HCT116 (cell line): ENCODE results near the gene PAK6. TPM values are rescaled to one million over a fixed set of nuclear protein-coding genes. Genes with fewer than 3 reads are reported as not detected.

Source experiments
- ATAC-seq: fragments of 200-7000 bp; cut with Tn5 transposase; 2 replicates; pipeline ENCODE4 v1.9.1; 2020; ENCODE audit warnings: mild to moderate bottlenecking, moderate library complexity
- BruUV-seq: library from RNA; stranded (reverse); fragments of 400-500 nt; replicated peaks from 2 replicates; lab custom pipeline; 2021; lab: Mats Ljungman, UMichigan
- CTCF ChIA-PET: fragments of 300-600 bp; sonication (Branson Sonifier 250); formaldehyde crosslinking; loops from one replicate; lab custom pipeline; 2021; ENCODE audit warnings: antibody characterized with exemption; lab: Charles Lee
- POLR2A ChIA-PET: fragments of 300-600, 350-600 bp; sonication (Branson Sonifier 250); formaldehyde crosslinking; loops from one replicate; lab custom pipeline; 2021; ENCODE audit warnings: antibody characterized with exemption; lab: Charles Lee
- RAD21 ChIA-PET, 2 experiments: fragments of 300-600 bp; sonication (Branson Sonifier 250); formaldehyde crosslinking; loops; one replicate each; lab custom pipeline; 2023; ENCODE audit warnings: low total read pairs in 2 of 2; ENCODE audit not compliant: uncharacterized antibody in 2 of 2, unreplicated experiment in 2 of 2, low non-redundant PET in 1 of 2; lab: Charles Lee
- DNase-seq: peaks from one replicate; pipeline ENCODE4 v3.0.0-alpha.2; 2010; ENCODE audit warnings: low read depth, low spot score
- H2AFZ ChIP-seq: fragments of 200-600 bp; shearing (Covaris generic), sonication (generic); 2 replicates; pipeline ENCODE4 v1.6.1; 2017; ENCODE audit warnings: low read depth, mixed run types, mixed read lengths, antibody characterized with exemption, low read length; ENCODE audit not compliant: poor library complexity, severe bottlenecking
- H3K27ac ChIP-seq: 2 replicates; pipeline ENCODE4 v1.5.1; 2012; ENCODE audit warnings: low read depth, low read length
- H3K27me3 ChIP-seq: fragments of 200-600 bp; sonication (generic); 2 replicates; pipeline ENCODE4 v1.6.1; 2016; ENCODE audit warnings: mixed run types, low read length, mixed read lengths; ENCODE audit not compliant: insufficient read depth
- H3K36me3 ChIP-seq, 2 experiments: fragments of 200-500 bp in 1 of 2; fragments of 200-600 bp in 1 of 2; sonication (Bioruptor generic) in 1 of 2; sonication (generic) in 1 of 2; 2 replicates each; pipeline versions ENCODE4 v1.5.1 to v1.6.1; 2014 to 2016; ENCODE audit warnings: low read length in 2 of 2, inconsistent platforms in 1 of 2, mixed read lengths in 1 of 2, mixed run types in 1 of 2; ENCODE audit not compliant: insufficient read depth in 2 of 2, control insufficient read depth in 1 of 2
- H3K4me1 ChIP-seq, 2 experiments: fragments of 200-600 bp in 1 of 2; sonication (generic) in 1 of 2; 2 replicates each; pipeline versions ENCODE4 v1.5.1 to v1.6.1; 2012 to 2017; ENCODE audit warnings: low read length in 2 of 2, inconsistent platforms in 1 of 2, mild to moderate bottlenecking in 1 of 2, mixed read lengths in 1 of 2, mixed run types in 1 of 2, moderate library complexity in 1 of 2; ENCODE audit not compliant: insufficient read depth in 2 of 2, control insufficient read depth in 1 of 2
- H3K4me2 ChIP-seq: fragments of 200-600 bp; sonication (generic); 2 replicates; pipeline ENCODE4 v1.6.1; 2017; ENCODE audit warnings: mixed run types, low read length, mixed read lengths
- H3K4me3 ChIP-seq, 2 experiments: fragments of 200-600 bp in 1 of 2; sonication (generic) in 1 of 2; replicated peaks in 1 of 2; 2 replicates each; pipeline ENCODE4 v1.5.1; 2011 to 2016; ENCODE audit warnings: low read length in 2 of 2, control low read depth in 1 of 2, low read depth in 1 of 2, mild to moderate bottlenecking in 1 of 2, mixed read lengths in 1 of 2, mixed run types in 1 of 2
- H3K79me2 ChIP-seq: fragments of 200-600 bp; sonication (generic); 2 replicates; pipeline ENCODE4 v1.6.1; 2017; ENCODE audit warnings: mild to moderate bottlenecking, mixed run types, low read length, moderate library complexity, mixed read lengths; ENCODE audit not compliant: insufficient read depth
- H3K9ac ChIP-seq: fragments of 200-600 bp; sonication (generic); 2 replicates; pipeline ENCODE4 v1.6.1; 2016; ENCODE audit warnings: low read length, mixed read lengths
- H3K9me2 ChIP-seq: fragments of 200-600 bp; sonication (generic), shearing (Covaris generic); 2 replicates; pipeline ENCODE4 v1.6.1; 2017; ENCODE audit warnings: mixed run types, mild to moderate bottlenecking, moderate library complexity; ENCODE audit not compliant: insufficient read depth
- H3K9me3 ChIP-seq, 2 experiments: fragments of 200-500 bp in 1 of 2; fragments of 200-600 bp in 1 of 2; sonication (Bioruptor generic) in 1 of 2; sonication (generic) in 1 of 2; 2 replicates each; pipeline ENCODE4 v1.6.1; 2014 to 2017; ENCODE audit warnings: low read length in 2 of 2, mixed read lengths in 2 of 2, inconsistent platforms in 1 of 2, low read depth in 1 of 2, mild to moderate bottlenecking in 1 of 2, mixed run types in 1 of 2, moderate library complexity in 1 of 2; ENCODE audit not compliant: control insufficient read depth in 1 of 2, insufficient read depth in 1 of 2
- H4K20me1 ChIP-seq: fragments of 200-600 bp; sonication (generic), shearing (Covaris generic); 2 replicates; pipeline ENCODE4 v1.6.1; 2017; ENCODE audit warnings: mixed run types, mild to moderate bottlenecking, moderate library complexity; ENCODE audit not compliant: insufficient read depth
- ELF1 ChIP-seq: IDR thresholded peaks from 2 replicates; pipeline ENCODE4 v1.6.1; 2012; ENCODE audit warnings: low read depth, borderline replicate concordance
- EZH2phosphoT487 ChIP-seq: fragments of 200-600 bp; IDR thresholded peaks from 2 replicates; pipeline ENCODE4 v1.6.1; 2018; ENCODE audit warnings: antibody characterized with exemption, borderline replicate concordance
- REST ChIP-seq: IDR thresholded peaks from 2 replicates; pipeline ENCODE4 v1.6.1; 2012; ENCODE audit warnings: low read depth
- SP1 ChIP-seq: IDR thresholded peaks from 2 replicates; pipeline ENCODE4 v1.6.1; 2012; ENCODE audit warnings: low read depth
- YY1 ChIP-seq: IDR thresholded peaks from 2 replicates; pipeline ENCODE4 v1.6.1; 2011; ENCODE audit warnings: low read length, low read depth, moderate library complexity, mild to moderate bottlenecking; ENCODE audit not compliant: insufficient replicate concordance; ENCODE audit errors: extremely low read depth
- ZFX ChIP-seq: fragments of 450-650 bp; IDR thresholded peaks from 2 replicates; pipeline ENCODE4 v1.6.1; 2017
- intact Hi-C: fragments of 100-400 bp; cut with micrococcal nuclease; formaldehyde crosslinking; loops from 2 replicates; pipeline ENCODE4 v1.10.0; 2022
- total RNA-seq: library from RNA; stranded (reverse); gene quantifications from one replicate; pipeline ENCODE4 v1.2.1, GENCODE V29; 2021; ENCODE audit not compliant: unreplicated experiment
- TF ChIP-seq, protein P1 (sequence below), 3 experiments: fragments of 200-600 bp in 1 of 3; sonication (generic) in 1 of 3; IDR thresholded peaks in 2 of 3; conservative IDR thresholded peaks in 1 of 3; 2 replicates each; pipeline ENCODE4 v1.5.1; 2012 to 2017; ENCODE audit warnings: low read depth in 2 of 3, low read length in 2 of 3, antibody characterized with exemption in 1 of 3, borderline replicate concordance in 1 of 3, control low read depth in 1 of 3, mild to moderate bottlenecking in 1 of 3, mixed read lengths in 1 of 3, mixed run types in 1 of 3, moderate library complexity in 1 of 3; ENCODE audit not compliant: insufficient read depth in 1 of 3

PAK6 gene
- total RNA-seq, 1 experiment from 2014 or later, result 19.9 TPM

- TF ChIP-seq REST, result no peak
- TF ChIP-seq, protein P1, sequence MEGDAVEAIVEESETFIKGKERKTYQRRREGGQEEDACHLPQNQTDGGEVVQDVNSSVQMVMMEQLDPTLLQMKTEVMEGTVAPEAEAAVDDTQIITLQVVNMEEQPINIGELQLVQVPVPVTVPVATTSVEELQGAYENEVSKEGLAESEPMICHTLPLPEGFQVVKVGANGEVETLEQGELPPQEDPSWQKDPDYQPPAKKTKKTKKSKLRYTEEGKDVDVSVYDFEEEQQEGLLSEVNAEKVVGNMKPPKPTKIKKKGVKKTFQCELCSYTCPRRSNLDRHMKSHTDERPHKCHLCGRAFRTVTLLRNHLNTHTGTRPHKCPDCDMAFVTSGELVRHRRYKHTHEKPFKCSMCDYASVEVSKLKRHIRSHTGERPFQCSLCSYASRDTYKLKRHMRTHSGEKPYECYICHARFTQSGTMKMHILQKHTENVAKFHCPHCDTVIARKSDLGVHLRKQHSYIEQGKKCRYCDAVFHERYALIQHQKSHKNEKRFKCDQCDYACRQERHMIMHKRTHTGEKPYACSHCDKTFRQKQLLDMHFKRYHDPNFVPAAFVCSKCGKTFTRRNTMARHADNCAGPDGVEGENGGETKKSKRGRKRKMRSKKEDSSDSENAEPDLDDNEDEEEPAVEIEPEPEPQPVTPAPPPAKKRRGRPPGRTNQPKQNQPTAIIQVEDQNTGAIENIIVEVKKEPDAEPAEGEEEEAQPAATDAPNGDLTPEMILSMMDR (IDR thresholded peaks at IDR 0.05 in 2 of 3, conservative IDR thresholded peaks at IDR 0.05 in 1 of 3; ENCODE audit: borderline replicate concordance in 1 of 3, insufficient read depth in 1 of 3, low read depth in 2 of 3, low read length in 2 of 3), result no peak
- TF ChIP-seq ELF1, result no peak
Observed at GRCh38 chr15:40290918-40291574, 52.2 kb downstream of the PAK6 start (continued).

DNA sequence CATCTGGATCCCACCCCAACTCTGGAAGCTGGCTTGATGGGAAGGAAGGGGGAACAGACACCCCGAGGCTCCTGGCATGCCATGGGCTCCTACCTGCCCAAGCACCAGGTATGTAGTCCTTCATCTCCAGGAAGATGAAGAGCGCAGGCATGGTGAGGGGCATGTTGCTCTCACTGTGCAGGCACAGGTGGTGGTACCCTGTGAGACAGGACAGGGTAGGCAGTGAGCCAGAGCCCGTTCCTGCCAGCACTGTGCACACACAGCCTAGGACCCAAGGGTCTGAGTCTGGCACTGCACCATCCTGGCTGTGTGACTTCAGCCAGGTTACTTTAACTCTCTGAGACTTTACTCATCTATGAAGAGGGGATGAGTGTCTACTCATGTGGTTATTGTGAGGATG lies 53.4 kb downstream of the PAK6 start:
- H4K20me1 ChIP-seq, result no peaks in the 10 kb centered on the region
- no peaks in the 10 kb centered on the region for H3K9me3 ChIP-seq
- H2AFZ ChIP-seq, result no peak overlapping the region
- H3K79me2 ChIP-seq, result no peaks in the 10 kb centered on the region
- H3K4me2 ChIP-seq, result peak overlapping the region; percentile 84; the same call in 1 of the 2 replicates
- no peak overlapping the region for H3K4me3 ChIP-seq
- H3K9ac ChIP-seq, result no peak overlapping the region
- ChIA-PET POLR2A (no interaction called here), RAD21 (interaction anchor here in 1 of 2 experiments (1.4 kb wide), 1 partner anchor 18 kb away, joined by 3 read pairs; no protein-coding TSS in a partner anchor), CTCF (interaction anchor here (1.5 kb wide), 1 partner anchor 18 kb away, joined by 4 read pairs; no protein-coding TSS in a partner anchor)
- TF ChIP-seq, protein P1 (IDR thresholded peaks at IDR 0.05 in 2 of 3, conservative IDR thresholded peaks at IDR 0.05 in 1 of 3; ENCODE audit: borderline replicate concordance in 1 of 3, insufficient read depth in 1 of 3, low read depth in 2 of 3, low read length in 2 of 3), result no peak
- no peak for TF ChIP-seq ZFX
- TF ChIP-seq EZH2phosphoT487, result no peak
- TF ChIP-seq YY1, result no peak
- no peak for TF ChIP-seq SP1
- DNase-seq, result no peak
- H3K4me1 ChIP-seq, result peaks cover 43 to 46% of the 10 kb centered on the region in 2 experiments
- no peaks in the 10 kb centered on the region for H3K27me3 ChIP-seq
- no peak for ATAC-seq
- BruUV-seq, result no TSS peak
- no peak overlapping the region for H3K27ac ChIP-seq
- no peaks in the 10 kb centered on the region for H3K36me3 ChIP-seq
- intact Hi-C loops, result no loop called here
- H3K9me2 ChIP-seq, result no peaks in the 10 kb centered on the region
